CD4-positive, alpha-beta T cell treated with Interleukin-12 subunit alpha and Interleukin-12 subunit beta, for 1 hour (primary cell): ENCODE results near the gene UBP1.
"Not testable (repeated sequence)": the region's sequence is repeated elsewhere in the genome, so short reads cannot be mapped to it uniquely, and the experiment has no call there.

Experiments used
- DNase-seq: peaks from one replicate; pipeline ENCODE4 v3.0.0-alpha.2; 2020

Gene UBP1

DNA sequence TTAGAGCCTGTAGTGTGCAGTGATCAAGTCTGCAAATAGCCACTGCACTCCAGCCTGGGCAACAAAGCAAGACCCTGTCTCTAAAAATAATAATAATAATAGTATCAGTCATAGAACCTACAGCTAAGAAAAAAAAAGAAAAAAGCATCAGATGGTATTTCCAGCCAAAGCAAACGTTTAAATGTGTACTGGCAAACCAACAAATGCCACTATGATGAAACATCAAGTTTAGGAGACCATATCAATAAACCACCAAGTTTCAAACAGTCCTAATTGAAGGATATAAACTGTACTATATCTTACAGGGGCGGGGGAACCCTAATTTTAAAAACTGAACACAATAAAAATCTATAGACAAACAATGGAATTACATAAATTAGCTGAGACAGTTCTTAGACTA lies 6.4 kb downstream of the UBP1 start:
- DNase-seq = no peak

DNA sequence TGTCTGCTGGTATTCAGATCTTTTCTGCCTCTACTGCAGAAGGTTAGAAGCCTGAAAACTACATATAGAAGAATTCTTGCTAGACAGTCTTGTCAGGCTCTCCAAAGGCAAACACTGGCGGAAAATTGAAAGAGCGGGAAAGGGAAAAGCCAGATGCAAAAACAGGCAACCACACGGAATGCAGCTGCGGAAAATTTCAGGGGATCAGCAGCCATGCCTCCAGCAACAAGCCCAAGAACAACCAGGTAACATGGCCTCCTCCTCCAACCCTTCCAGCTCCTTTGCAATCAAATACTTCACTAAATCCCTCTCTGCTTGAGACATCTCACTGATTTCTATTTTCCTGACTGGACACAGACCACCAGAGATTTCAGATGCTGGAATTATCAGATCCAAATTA lies 9.6 kb downstream of the UBP1 start:
- no peak for DNase-seq

- DNase-seq = no peak
Observed at GRCh38 chr3:33430061-33430460, 10.1 kb downstream of the UBP1 start.

DNA sequence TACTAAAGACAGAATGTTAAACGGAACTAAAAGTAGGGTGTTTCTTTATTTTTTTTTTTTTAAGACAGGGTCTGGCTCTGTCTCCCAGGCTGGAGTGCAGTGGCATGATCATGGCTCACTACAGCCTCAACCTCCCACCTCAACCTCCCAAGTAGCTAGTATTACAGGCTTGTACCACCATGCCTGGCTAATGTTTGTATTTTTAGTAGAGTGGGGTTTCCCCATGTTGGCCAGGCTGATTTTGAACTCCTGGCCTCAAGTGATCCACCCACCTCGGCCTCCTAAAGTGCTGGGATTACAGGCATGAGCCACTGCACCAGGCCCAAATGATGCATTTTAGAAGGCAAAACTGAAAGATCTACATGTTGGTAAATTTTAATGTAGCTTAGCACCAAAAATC lies 10.9 kb downstream of the UBP1 start:
- not testable (repeated sequence) for DNase-seq

GRCh38 chr3:33428734-33429133 lies 11.5 kb downstream of the UBP1 start:
- no peak for DNase-seq

DNA sequence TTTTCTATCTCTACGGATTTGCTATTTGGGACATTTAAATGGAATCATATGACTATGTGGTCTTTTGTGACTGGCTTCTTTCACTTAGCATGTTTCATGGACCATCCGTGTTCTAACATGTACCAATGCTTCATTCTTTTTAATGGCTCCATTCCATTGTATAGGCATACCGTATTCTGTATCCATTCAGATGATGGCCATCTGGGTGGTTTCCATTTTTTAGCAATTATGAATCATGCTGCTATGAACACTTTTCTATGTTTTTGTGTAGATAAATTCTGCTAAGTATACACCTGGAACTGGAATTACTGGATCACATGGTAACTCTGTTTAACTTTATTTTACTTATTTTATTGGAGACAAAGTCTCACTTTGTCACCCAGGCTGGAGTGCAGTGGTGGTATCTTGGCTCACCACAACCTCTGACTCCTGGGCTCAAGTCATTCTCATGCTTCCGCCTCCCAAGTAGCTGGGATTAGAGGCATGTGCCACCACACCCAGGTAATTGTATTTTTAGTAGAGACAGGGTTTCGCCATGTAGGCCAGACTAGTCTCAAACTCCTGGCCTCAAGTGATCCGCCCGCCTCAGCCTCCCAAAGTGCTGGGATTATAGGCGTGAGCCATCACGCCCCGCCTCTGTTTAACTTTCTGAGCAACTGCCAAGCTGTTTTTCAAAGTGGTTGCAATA lies 13.4 kb downstream of the UBP1 start:
- no peak for DNase-seq

- DNase-seq = no peak
Observed at GRCh38 chr3:33426068-33426467, 14.1 kb downstream of the UBP1 start.

GRCh38 chr3:33425453-33425852 lies 14.8 kb downstream of the UBP1 start:
- no peak for DNase-seq

DNA sequence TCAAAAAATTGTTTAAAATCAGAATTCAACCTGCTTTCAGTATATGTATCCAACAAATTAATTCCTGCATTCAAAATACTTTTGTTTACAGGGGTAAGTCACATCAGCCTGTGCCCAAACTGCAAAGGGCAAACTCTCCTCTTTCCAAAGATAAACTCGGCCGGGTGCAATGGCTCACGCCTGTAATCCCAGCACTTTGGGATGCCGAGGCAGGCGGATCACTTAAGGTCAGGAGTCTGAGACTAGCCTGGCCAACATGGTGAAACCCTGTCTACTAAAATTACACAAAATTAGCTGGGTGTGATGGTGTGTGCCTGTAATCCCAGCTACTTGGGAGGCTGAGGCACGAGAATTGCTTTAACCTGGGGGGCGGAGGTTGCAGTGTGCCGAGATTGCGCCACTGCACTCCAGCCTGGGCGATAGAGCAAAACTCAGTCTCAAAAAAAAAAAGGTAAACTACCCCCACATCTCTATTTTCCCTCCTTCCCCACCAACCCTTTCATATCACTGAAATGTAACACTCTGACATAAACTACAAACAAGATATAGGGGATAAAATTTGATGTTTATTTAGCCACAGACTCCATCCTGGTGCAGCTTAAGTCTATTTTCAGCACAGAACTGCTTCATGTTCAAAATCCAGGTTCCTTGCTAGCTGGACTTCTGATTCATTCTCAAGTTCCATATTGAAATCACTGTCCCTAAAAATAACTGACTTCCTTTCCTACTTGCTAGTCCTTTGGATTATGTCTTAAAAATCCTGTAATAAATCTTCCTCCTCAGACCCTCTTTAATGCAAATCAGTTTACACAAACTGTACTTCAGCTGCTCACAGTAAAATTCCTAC lies 15.4 kb downstream of the UBP1 start:
- no peak for DNase-seq

- DNase-seq = no peak
Observed at GRCh38 chr3:33420966-33421365, 19.2 kb downstream of the UBP1 start.

- DNase-seq = no peak
Observed at GRCh38 chr3:33419948-33420347, 20.3 kb downstream of the UBP1 start.

DNA sequence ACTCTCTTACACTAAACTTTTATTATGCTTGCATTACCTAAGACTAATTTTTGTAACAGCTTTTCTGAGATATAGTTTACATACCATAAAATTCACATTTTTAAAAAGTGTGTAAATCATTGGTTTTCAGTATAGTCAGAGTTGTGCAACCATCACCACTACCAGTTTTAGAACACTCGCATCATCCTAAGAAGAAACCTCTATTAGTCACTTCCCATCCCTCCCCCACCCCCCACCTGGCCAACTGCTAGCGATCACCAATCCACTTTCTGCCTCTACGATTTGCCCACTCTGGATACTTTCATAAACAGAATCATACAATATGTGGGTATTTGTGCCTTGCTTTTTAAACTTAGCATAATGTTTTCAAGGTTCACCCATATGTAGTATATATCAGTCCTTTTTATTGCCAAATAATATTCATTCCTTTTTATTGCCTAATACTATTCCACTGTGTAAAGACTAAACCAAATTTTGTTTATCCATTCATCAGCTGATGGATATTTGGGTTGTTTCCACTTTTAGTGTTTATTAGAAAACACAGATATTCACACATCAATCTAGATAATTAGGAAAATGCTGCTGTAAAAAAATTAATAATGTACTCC lies 23.0 kb downstream of the UBP1 start:
- no peak for DNase-seq

DNA sequence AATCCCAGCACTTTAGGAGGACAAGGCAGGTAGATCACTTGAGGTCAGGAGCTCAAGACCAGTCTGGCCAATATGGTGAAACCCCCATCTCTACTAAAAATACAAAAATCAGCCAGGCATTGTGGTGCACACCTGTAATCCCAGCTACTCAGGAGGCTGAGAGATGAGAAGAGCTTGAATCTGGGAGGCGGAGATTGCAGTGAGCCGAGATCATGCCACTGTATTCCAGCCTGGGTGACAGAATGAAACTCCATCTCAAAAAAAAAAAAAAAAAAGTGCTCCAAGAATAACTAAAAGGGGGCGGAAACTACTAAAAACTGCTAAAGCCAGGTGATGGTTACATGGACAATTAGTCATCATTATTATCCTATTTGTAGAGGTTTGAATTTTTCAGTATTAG lies 29.4 kb downstream of the UBP1 start:
- not testable (repeated sequence) for DNase-seq

- DNase-seq = no peak
Observed at GRCh38 chr3:33403756-33404155, 36.4 kb downstream of the UBP1 start.

DNA sequence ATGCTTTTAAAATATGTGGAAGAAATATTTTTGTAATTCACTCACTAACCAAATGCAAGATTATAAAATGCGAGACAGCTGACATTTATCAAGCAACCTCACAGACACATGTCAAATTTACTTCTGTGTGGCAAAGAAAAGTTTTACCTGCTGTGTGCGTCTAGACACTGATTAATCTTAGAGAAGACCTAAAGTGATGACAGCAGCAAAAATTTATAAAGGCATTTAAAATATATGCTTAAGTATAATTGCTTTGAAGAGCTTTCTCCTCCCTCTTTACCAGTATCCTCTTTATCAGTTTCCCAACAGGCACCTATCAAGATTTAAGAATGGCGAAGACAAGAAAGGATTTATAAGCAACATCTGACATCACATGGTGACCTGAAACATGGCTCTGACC lies 37.3 kb downstream of the UBP1 start:
- DNase-seq = no peak

DNA sequence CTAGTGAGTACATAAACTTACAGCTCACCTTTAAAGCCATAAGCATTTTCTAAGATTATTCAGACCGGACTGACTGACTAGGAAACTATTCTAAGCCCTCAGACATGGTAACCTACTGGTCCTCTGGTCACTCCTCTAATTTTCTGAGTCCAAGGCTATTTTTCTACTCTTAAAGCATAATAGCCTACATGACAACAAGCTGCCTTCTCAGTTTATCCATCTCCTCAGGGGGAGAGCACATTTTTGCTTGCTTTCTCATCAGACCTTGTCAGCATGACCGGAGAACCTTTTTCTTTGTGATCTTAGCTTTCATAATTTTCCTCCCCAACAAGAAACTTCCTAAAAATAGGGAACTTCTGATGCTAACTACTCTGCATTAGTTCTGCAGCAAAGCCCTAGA lies 38.4 kb downstream of the UBP1 start:
- DNase-seq = no peak

DNA sequence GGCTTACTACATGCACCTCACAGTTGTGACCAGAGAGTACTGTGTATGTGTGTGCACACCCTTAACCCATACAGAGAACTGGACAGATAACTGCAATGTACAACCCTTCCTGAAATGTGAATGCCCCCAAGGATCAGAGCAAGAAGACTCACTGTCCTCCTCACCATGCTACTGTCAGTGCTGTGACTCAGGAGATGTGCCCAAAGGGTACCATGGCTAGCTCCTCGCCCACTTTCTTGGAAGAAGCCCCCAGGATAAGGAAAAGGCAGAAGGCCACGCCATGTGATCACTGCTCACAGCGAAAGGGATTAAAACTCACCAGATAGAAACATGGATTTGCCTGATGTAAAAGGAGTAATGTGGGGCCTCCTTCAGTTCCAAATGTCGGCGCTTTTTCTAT lies 41.8 kb downstream of the UBP1 start:
- DNase-seq = no peak

DNA sequence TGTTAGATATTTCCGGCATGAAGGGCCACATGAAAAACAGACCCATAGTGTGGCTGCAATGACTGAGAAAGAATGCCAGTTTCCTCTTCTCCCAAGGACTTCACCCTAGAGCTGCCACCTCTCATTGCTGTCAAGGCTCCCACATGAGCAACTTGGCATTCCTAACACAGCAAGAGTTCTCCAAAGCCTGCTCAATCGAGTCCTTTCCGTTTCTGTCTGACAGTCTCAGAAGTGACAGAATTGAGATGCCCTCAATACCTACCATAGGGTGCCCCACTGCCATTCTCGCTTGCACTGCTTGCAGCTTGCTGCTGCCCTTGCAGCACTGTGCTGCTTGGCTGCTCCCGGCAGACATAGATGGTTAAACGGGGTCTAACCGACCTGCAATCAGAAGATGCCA lies 44.3 kb downstream of the UBP1 start:
- no peak for DNase-seq

GRCh38 chr3:33394403-33395054 lies 45.7 kb downstream of the UBP1 start:
- DNase-seq = no peak

- no peak for DNase-seq
Observed at GRCh38 chr3:33392703-33393125, 47.5 kb downstream of the UBP1 start.

- no peak for DNase-seq
Observed at GRCh38 chr3:33392144-33392543, 48.1 kb downstream of the UBP1 start.

- DNase-seq = no peak
Observed at GRCh38 chr3:33391255-33391995, 48.8 kb downstream of the UBP1 start.

DNA sequence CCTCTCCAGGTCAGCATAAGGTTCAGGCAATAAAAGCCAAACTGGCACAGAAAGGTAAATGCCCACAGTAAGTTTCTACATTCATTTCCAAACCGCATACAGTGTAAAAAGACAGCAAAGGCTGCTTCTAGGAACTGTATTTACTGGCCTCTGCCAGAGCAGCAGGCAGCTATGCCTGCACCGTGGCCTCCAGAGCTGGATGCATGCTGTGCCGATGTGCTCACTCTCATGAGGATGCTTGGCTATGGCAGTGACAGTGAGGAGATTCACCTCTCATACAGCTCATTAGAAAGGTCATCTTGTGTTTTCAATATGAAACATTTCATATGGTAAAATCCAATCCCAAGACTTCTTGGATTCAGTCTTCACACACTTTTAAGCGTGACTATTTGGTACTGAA lies 50.3 kb downstream of the UBP1 start:
- no peak for DNase-seq
